GM23338 (cell line): Measurements from ENCODE around the gene NPNT. TPM values are rescaled to one million over a fixed set of nuclear protein-coding genes. Genes with fewer than 3 reads are reported as not detected.

ENCODE experiments used
- ATAC-seq: fragments of 200-7000 bp; cut with Tn5 transposase; 3 replicates; pipeline ENCODE4 v1.9.1; 2020
- DNase-seq: peaks from one replicate; pipeline ENCODE4 v3.0.0-alpha.2; 2015; ENCODE audit warnings: low spot score
- H2AFZ ChIP-seq: fragments of 200-600 bp; sonication (generic); 2 replicates; pipeline ENCODE4 v1.8.0; 2016; ENCODE audit warnings: antibody characterized with exemption, mild to moderate bottlenecking, moderate library complexity
- H3F3A ChIP-seq: fragments of 200-600 bp; sonication (generic); replicated peaks from 2 replicates; pipeline ENCODE4 v1.8.0; 2017; ENCODE audit warnings: antibody characterized with exemption, mixed run types, low read depth
- H3K27ac ChIP-seq: fragments of 200-600 bp; sonication (generic); 2 replicates; pipeline ENCODE4 v1.6.1; 2016; ENCODE audit warnings: low read depth
- H3K27me3 ChIP-seq: fragments of 200-600 bp; sonication (generic); 2 replicates; pipeline ENCODE4 v1.8.0; 2016; ENCODE audit warnings: mild to moderate bottlenecking, mixed run types, moderate library complexity; ENCODE audit not compliant: insufficient read depth
- H3K36me3 ChIP-seq: fragments of 200-600 bp; sonication (generic); 2 replicates; pipeline ENCODE4 v1.8.0; 2016; ENCODE audit warnings: mild to moderate bottlenecking; ENCODE audit not compliant: insufficient read depth
- H3K4me1 ChIP-seq: fragments of 200-600 bp; sonication (generic); 2 replicates; pipeline ENCODE4 v1.8.0; 2016; ENCODE audit warnings: mild to moderate bottlenecking, moderate library complexity; ENCODE audit not compliant: insufficient read depth
- H3K4me2 ChIP-seq: fragments of 200-600 bp; sonication (generic); 2 replicates; pipeline ENCODE4 v1.7.1; 2017; ENCODE audit warnings: mixed run types
- H3K4me3 ChIP-seq: fragments of 200-600 bp; sonication (generic); 2 replicates; pipeline ENCODE4 v1.6.1; 2016; ENCODE audit warnings: mixed run types
- H3K79me2 ChIP-seq: fragments of 200-600 bp; sonication (generic); replicated peaks from 2 replicates; pipeline ENCODE4 v1.8.0; 2017; ENCODE audit warnings: mild to moderate bottlenecking; ENCODE audit not compliant: insufficient read depth
- H3K9me2 ChIP-seq: fragments of 200-600 bp; sonication (generic); 2 replicates; pipeline ENCODE4 v1.8.0; 2017; ENCODE audit not compliant: insufficient read depth
- H4K20me1 ChIP-seq: fragments of 200-600 bp; sonication (generic); replicated peaks from 2 replicates; pipeline ENCODE4 v1.8.0; 2017; ENCODE audit warnings: mild to moderate bottlenecking; ENCODE audit not compliant: insufficient read depth
- H3K27ac Mint-ChIP-seq: 2 replicates; pipeline ENCODE4 v1.8.0; 2020; ENCODE audit warnings: inconsistent platforms, mild to moderate bottlenecking, moderate library complexity, mixed read lengths
- H3K27me3 Mint-ChIP-seq: 3 replicates; pipeline ENCODE4 v1.8.0; 2022; ENCODE audit warnings: low read depth, mild to moderate bottlenecking, moderate library complexity, mixed read lengths, inconsistent platforms; ENCODE audit not compliant: insufficient read depth, poor library complexity
- H3K36me3 Mint-ChIP-seq: 3 replicates; pipeline ENCODE4 v1.8.0; 2021; ENCODE audit warnings: low read depth, mild to moderate bottlenecking, inconsistent platforms, moderate library complexity, mixed read lengths
- H3K4me1 Mint-ChIP-seq: 3 replicates; pipeline ENCODE4 v1.8.0; 2020; ENCODE audit warnings: mild to moderate bottlenecking, inconsistent platforms, mixed read lengths
- H3K4me3 Mint-ChIP-seq: 3 replicates; pipeline ENCODE4 v1.8.0; 2021; ENCODE audit warnings: moderate library complexity, mild to moderate bottlenecking, inconsistent platforms, mixed read lengths
- H3K9me3 Mint-ChIP-seq: 3 replicates; pipeline ENCODE4 v1.8.0; 2020; ENCODE audit warnings: moderate library complexity, mild to moderate bottlenecking, inconsistent platforms, mixed read lengths
- CREB1 ChIP-seq: fragments of 250-450 bp; sonication (Bioruptor Pico); IDR thresholded peaks from 2 replicates; pipeline ENCODE4 v1.5.0; 2020; ENCODE audit warnings: low read depth, mild to moderate bottlenecking, moderate library complexity
- ETS1 ChIP-seq: IDR thresholded peaks from 2 replicates; pipeline ENCODE4 v1.6.1; 2016; ENCODE audit warnings: antibody characterized with exemption
- EZH2 ChIP-seq: fragments of 200-600 bp; sonication (generic); IDR thresholded peaks from one replicate; pipeline ENCODE4 v1.8.0; 2017; ENCODE audit warnings: antibody characterized with exemption, mild to moderate bottlenecking, low read depth; ENCODE audit not compliant: unreplicated experiment
- EZH2phosphoT487 ChIP-seq: fragments of 200-600 bp; sonication (generic); IDR thresholded peaks from one replicate; pipeline ENCODE4 v1.8.1; 2018; ENCODE audit warnings: antibody characterized with exemption; ENCODE audit not compliant: unreplicated experiment
- REST ChIP-seq: IDR thresholded peaks from one replicate; pipeline ENCODE4 v1.6.1; 2018; ENCODE audit warnings: antibody characterized with exemption; ENCODE audit not compliant: unreplicated experiment
- STAT1 ChIP-seq: IDR thresholded peaks from one replicate; pipeline ENCODE4 v1.6.1; 2016; ENCODE audit warnings: antibody characterized with exemption; ENCODE audit not compliant: unreplicated experiment
- ZNF114 ChIP-seq: fragments of 250-450 bp; sonication (Bioruptor Pico); IDR thresholded peaks from 2 replicates; pipeline ENCODE4 v1.5.0; 2020; ENCODE audit warnings: mild to moderate bottlenecking, moderate library complexity
- ZNF331 ChIP-seq: fragments of 250-450 bp; sonication (Bioruptor Pico); IDR thresholded peaks from 2 replicates; pipeline ENCODE4 v1.5.0; 2020; ENCODE audit warnings: low read depth, mild to moderate bottlenecking, moderate library complexity
- ZNF462 ChIP-seq: fragments of 250-450 bp; sonication (Bioruptor Pico); IDR thresholded peaks from 2 replicates; pipeline ENCODE4 v1.5.0; 2020; ENCODE audit warnings: mild to moderate bottlenecking, moderate library complexity
- polyA plus RNA-seq: library from polyadenylated mRNA; unstranded; fragments of >200 nt; fragmentation: Nextera tagmentation; extraction: Ambion mirVana; gene quantifications from 2 replicates; pipeline ENCODE4 v1.2.1, GENCODE V29; 2016
- total RNA-seq: library from RNA; depleted of rRNA; stranded (reverse); fragments of >200 nt; shearing (Covaris generic); gene quantifications from 2 replicates; pipeline ENCODE4 v1.2.3, GENCODE V29; 2014

The NPNT gene
- total and polyA plus RNA-seq, 2 experiments from 2014 or later = 1.4 TPM

DNA sequence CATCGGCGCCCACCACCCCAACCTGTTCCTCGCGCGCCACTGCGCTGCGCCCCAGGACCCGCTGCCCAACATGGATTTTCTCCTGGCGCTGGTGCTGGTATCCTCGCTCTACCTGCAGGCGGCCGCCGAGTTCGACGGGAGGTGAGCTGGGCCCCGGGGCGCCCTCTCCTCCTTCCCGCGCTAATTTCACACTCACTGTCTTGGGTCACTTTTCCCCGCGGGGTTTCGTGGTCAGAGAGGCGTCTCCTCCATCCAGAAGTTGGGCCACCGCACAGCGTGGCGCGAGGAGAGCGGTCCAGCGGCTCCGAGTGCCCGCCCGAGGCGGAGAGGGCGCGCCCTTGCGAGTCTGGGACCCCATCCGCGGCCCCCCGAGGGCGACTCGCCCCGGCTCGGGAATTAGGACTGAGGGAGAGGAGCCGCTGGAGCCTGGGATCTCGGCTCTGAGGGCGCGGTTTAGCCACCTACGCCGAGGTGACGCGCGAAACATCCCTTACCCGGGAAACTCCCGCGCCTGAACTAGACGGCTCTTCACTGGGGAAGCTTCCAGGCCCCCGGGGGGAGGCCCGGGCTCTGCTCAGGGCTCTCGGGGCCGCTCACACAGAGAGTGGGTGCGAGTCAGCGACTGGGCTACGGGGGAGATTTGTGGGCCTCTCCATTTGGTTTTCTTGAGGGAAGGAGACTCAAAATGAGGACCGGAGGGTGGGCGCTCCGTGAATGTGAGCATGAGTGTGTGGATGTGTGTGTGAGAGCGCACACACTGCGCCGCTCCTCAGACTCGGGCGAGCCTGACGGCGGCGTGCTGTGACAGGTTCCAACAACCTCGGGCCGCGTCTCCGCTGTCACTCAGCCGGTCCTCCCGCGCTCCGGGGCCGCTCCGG lies 551 bp downstream of the NPNT start:
- H3K27ac Mint-ChIP-seq = no peak overlapping the region
- H2AFZ ChIP-seq = peak overlapping the region; percentile 99

GRCh38 chr4:105896461-105896942 lies 1.2 kb downstream of the NPNT start:
- Mint-ChIP-seq H3K4me3 (peak overlapping the region; percentile 80), H3K4me1 (peaks cover 28% of the 10 kb centered on the region), H3K27ac (no peak overlapping the region), H3K9me3 (no peaks in the 10 kb centered on the region), H3K27me3 (peaks cover 39% of the 10 kb centered on the region), H3K36me3 (no peaks in the 10 kb centered on the region; the same call in 2 of the 3 replicates)
- ATAC-seq (peak; percentile 63; the same call in 2 of the 3 replicates), DNase-seq (peak; percentile 68)
- Histone ChIP-seq H3K4me1 (peaks cover 30% of the 10 kb centered on the region), H3K4me3 (peak overlapping the region; percentile 79), H3K79me2 (no peaks in the 10 kb centered on the region), H4K20me1 (no peaks in the 10 kb centered on the region), H3K36me3 (no peaks in the 10 kb centered on the region), H2AFZ (peak overlapping the region; percentile 99), H3K27me3 (peaks cover 59% of the 10 kb centered on the region), H3F3A (no peaks in the 10 kb centered on the region), H3K9me2 (no peaks in the 10 kb centered on the region), H3K4me2 (peak overlapping the region; percentile 95), H3K27ac (no peak overlapping the region)
- no peak for TF ChIP-seq CREB1 (CRISPR knock-in tag)
- no peak for TF ChIP-seq REST
- no peak for TF ChIP-seq EZH2phosphoT487
- TF ChIP-seq ETS1 = no peak
- no peak for TF ChIP-seq ZNF462
- TF ChIP-seq EZH2 = peak; percentile 34
- TF ChIP-seq STAT1 = no peak
- TF ChIP-seq ZNF114 (CRISPR knock-in tag) = no peak

More for the DNA sequence above, 551 bp downstream of the NPNT start:
- Histone ChIP-seq H3K27ac (no peak overlapping the region), H3K27me3 (peaks cover 59% of the 10 kb centered on the region), H3K79me2 (no peaks in the 10 kb centered on the region), H3K4me3 (peak overlapping the region; percentile 79), H3K4me2 (peak overlapping the region; percentile 95), H3K36me3 (no peaks in the 10 kb centered on the region), H3K9me2 (no peaks in the 10 kb centered on the region), H3F3A (no peaks in the 10 kb centered on the region), H3K4me1 (peaks cover 30% of the 10 kb centered on the region), H4K20me1 (no peaks in the 10 kb centered on the region)
- Mint-ChIP-seq H3K36me3 (no peaks in the 10 kb centered on the region; the same call in 2 of the 3 replicates), H3K4me3 (peak overlapping the region; percentile 80), H3K27me3 (peaks cover 39% of the 10 kb centered on the region), H3K9me3 (no peaks in the 10 kb centered on the region), H3K4me1 (peaks cover 28% of the 10 kb centered on the region)
- DNase-seq = peak; percentile 45
- peak; percentile 46 for ATAC-seq
- TF ChIP-seq ZNF331 (CRISPR knock-in tag) (no peak), EZH2 (peak; percentile 16)
